Right lobe of liver (tissue), 6 donors: ENCODE measurements around the gene PMFBP1. TPM values are rescaled to one million over a fixed set of nuclear protein-coding genes. Genes with fewer than 3 reads are reported as not detected.

Experiments used
- ATAC-seq, 4 donors: fragments of 200-7000 bp; cut with Tn5 transposase; one replicate each; pipeline ENCODE4 v1.9.1; 2020; ENCODE audit warnings: mild to moderate bottlenecking in 4 of 4, moderate library complexity in 4 of 4
- DNase-seq, 3 donors: peaks; one replicate each; pipeline ENCODE4 v3.0.0-alpha.2; 2020
- H3K27ac ChIP-seq, 3 donors: fragments of 200-600 bp; one replicate each; pipeline ENCODE4 v1.8.0; 2022
- H3K27me3 ChIP-seq, 2 donors: fragments of 200-600 bp; one replicate each; pipeline ENCODE4 v1.8.0; 2022
- H3K36me3 ChIP-seq, 4 donors: fragments of 200-600 bp; sonication (generic) in 1 of 4; one replicate each; pipeline versions ENCODE4 v1.5.1 to v1.8.0; 2017 to 2022; ENCODE audit warnings: control low read depth in 1 of 4
- H3K4me1 ChIP-seq, 4 donors: fragments of 200-600 bp; sonication (generic) in 1 of 4; one replicate each; pipeline versions ENCODE4 v1.5.1 to v1.8.0; 2017 to 2022; ENCODE audit warnings: control low read depth in 1 of 4
- H3K4me3 ChIP-seq, 3 donors: fragments of 200-600 bp; one replicate each; pipeline ENCODE4 v1.8.0; 2022
- H3K9me3 ChIP-seq, 4 donors: fragments of 200-600 bp; sonication (generic) in 1 of 4; one replicate each; pipeline versions ENCODE4 v1.5.1 to v1.8.0; 2017 to 2022; ENCODE audit warnings: control low read depth in 1 of 4
- POLR2A ChIP-seq: fragments of 450-650 bp; IDR thresholded peaks from one replicate; pipeline ENCODE4 v1.6.1; 2017; ENCODE audit warnings: antibody characterized with exemption, mild to moderate bottlenecking
- WGBS: methylation state at CpG from one replicate; pipeline ENCODE4 v1.1.6; 2018; ENCODE audit warnings: low coverage, low lambda C conversion rate; ENCODE audit not compliant: insufficient coverage; ENCODE audit errors: missing lambda C conversion rate; 5-methylcytosine and 5-hydroxymethylcytosine counted together
- intact Hi-C, 2 donors: fragments of 100-400 bp; cut with DNase I; formaldehyde crosslinking; loops; one replicate each; pipeline versions ENCODE4 v1.11.2 to v1.14.1; 2022
- total RNA-seq, 6 experiments: library from RNA; depleted of rRNA in 2 of 6; stranded (reverse); fragments of >200 nt in 2 of 6; fragmentation: NEBNext Ultra II Directional in 3 of 6; extraction: Animal tissue kit (Norgen Biotek cat#: 25700) in 3 of 6; gene quantifications; one replicate each; pipeline versions ENCODE4 v1.1.0 to v1.2.4, GENCODE V29; 2016 to 2023
- TF ChIP-seq, protein P1 (sequence below), 4 donors: fragments of 200-600 bp in 3 of 4; fragments of 450-650 bp in 1 of 4; IDR thresholded peaks; one replicate each; pipeline versions ENCODE4 v1.5.1 to v1.8.0; 2016 to 2022; ENCODE audit warnings: antibody characterized with exemption in 4 of 4, mild to moderate bottlenecking in 2 of 4
- donor health status: DM: no; HTN: yes; CAD: no.
- donor health status: DM: no; HTN: no; CAD: no.
- donor health status: DM: no; HTN: no; CAD: no.
- donor health status: DM: no; HTN: yes; CAD: no.
- donor health status: DM: no; HTN: yes; CAD: no.

The PMFBP1 gene
- total RNA-seq, 6 experiments from 2014 or later: 0.09 to 0.53 (median 0.19) TPM; not detected in 2

- Histone ChIP-seq H3K4me1 (no peaks in the 10 kb centered on the region), H3K27ac (no peak overlapping the region), H3K27me3 (no peaks in the 10 kb centered on the region), H3K9me3 (no peaks in the 10 kb centered on the region), H3K4me3 (no peak overlapping the region), H3K36me3 (no peaks in the 10 kb centered on the region)
- ATAC-seq (no peak), DNase-seq (no peak)
- 60% methylated on average over 4 of the region's 5 CpGs for WGBS
- intact Hi-C loops: no loop called here
- no peak for TF ChIP-seq POLR2A
- TF ChIP-seq, protein P1, sequence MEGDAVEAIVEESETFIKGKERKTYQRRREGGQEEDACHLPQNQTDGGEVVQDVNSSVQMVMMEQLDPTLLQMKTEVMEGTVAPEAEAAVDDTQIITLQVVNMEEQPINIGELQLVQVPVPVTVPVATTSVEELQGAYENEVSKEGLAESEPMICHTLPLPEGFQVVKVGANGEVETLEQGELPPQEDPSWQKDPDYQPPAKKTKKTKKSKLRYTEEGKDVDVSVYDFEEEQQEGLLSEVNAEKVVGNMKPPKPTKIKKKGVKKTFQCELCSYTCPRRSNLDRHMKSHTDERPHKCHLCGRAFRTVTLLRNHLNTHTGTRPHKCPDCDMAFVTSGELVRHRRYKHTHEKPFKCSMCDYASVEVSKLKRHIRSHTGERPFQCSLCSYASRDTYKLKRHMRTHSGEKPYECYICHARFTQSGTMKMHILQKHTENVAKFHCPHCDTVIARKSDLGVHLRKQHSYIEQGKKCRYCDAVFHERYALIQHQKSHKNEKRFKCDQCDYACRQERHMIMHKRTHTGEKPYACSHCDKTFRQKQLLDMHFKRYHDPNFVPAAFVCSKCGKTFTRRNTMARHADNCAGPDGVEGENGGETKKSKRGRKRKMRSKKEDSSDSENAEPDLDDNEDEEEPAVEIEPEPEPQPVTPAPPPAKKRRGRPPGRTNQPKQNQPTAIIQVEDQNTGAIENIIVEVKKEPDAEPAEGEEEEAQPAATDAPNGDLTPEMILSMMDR (IDR thresholded peaks at IDR 0.05): no peak
Measured at GRCh38 chr16:72164691-72165090, 7.3 kb downstream of the PMFBP1 start.

GRCh38 chr16:72162105-72162692, 9.8 kb downstream of the PMFBP1 start:
- Histone ChIP-seq H3K27me3 (no peaks in the 10 kb centered on the region), H3K27ac (no peak overlapping the region), H3K4me3 (no peak overlapping the region), H3K9me3 (no peaks in the 10 kb centered on the region), H3K4me1 (no peaks in the 10 kb centered on the region), H3K36me3 (no peaks in the 10 kb centered on the region)
- intact Hi-C loops: no loop called here
- DNase-seq (no peak), ATAC-seq (no peak)
- TF ChIP-seq POLR2A: no peak
- TF ChIP-seq, protein P1 (IDR thresholded peaks at IDR 0.05): no peak
- WGBS: 74% methylated on average over 6 of the region's 6 CpGs

DNA sequence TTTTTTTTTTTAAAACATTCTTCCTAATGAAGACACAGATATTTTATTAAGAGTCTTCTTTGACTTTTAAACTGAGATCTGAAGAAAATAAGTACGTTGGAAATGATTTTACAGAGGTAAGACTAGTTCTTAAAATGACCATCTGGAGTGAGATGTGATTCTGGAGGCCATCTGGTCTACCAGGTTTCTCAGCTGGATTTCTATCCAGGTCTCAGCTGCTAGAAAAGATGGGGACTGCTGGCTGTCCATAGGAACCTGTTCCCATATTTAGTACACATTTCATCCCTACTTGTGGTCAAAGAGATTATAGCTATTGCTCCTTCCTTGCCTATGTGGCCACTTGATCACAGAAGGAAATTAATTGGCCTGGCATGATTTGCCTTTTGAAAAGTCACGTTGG, 12.2 kb downstream of the PMFBP1 start:
- 54% methylated on average over 2 of the region's 2 CpGs for WGBS
- no peak overlapping the region for H3K27ac ChIP-seq
- no peaks in the 10 kb centered on the region for H3K4me1 ChIP-seq
- H3K4me3 ChIP-seq: no peak overlapping the region
- intact Hi-C loops: no loop called here
- no peak for TF ChIP-seq POLR2A
- TF ChIP-seq, protein P1 (IDR thresholded peaks at IDR 0.05): no peak
- DNase-seq (no peak), ATAC-seq (no peak)
- no peaks in the 10 kb centered on the region for H3K27me3 ChIP-seq
- H3K9me3 ChIP-seq: no peaks in the 10 kb centered on the region
- no peaks in the 10 kb centered on the region for H3K36me3 ChIP-seq

DNA sequence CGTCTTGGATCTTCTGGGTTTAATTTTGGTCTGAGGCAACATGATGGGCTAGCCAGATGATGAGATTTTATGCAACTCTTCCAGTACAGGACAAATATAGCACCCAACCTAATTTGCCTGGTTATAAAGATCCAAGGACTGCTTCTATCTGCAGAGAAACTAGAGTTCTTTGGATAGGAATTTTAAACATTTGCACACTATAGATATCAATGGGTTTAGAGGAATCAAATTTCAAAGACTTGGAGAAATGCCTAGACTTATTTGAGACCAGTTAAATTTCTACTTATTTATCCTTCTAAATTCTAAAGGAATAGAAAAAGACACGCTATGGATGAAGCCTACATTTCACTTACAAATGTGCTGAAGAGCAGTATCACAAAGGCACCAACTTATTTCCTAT, 12.6 kb downstream of the PMFBP1 start:
- TF ChIP-seq, protein P1 (IDR thresholded peaks at IDR 0.05): no peak
- no peak for TF ChIP-seq POLR2A
- intact Hi-C loops: no loop called here

More for the DNA sequence above, 12.6 kb downstream of the PMFBP1 start:
- 39% methylated on average over 2 of the region's 2 CpGs for WGBS
- DNase-seq (no peak), ATAC-seq (no peak)
- H3K9me3 ChIP-seq: no peaks in the 10 kb centered on the region
- H3K36me3 ChIP-seq: no peaks in the 10 kb centered on the region
- H3K4me3 ChIP-seq: no peak overlapping the region
- H3K4me1 ChIP-seq: no peaks in the 10 kb centered on the region
- H3K27me3 ChIP-seq: no peaks in the 10 kb centered on the region
- no peak overlapping the region for H3K27ac ChIP-seq
